Esophagus mucosa (tissue), 1 donor: ENCODE measurements around the gene SPATA32. TPM values are rescaled to one million over a fixed set of nuclear protein-coding genes. Genes with fewer than 3 reads are reported as not detected.

Experiments used
- ATAC-seq: fragments of 200-7000 bp; cut with Tn5 transposase; one replicate; pipeline ENCODE4 v1.9.1; 2020
- total RNA-seq: library from RNA; stranded (reverse); gene quantifications from one replicate; pipeline ENCODE4 v1.2.4, GENCODE V29; 2023
- donor health status: DM: yes; HTN: yes; CAD: no.

Gene SPATA32
- total RNA-seq, 1 donor from 2014 or later: 0.24 TPM

DNA sequence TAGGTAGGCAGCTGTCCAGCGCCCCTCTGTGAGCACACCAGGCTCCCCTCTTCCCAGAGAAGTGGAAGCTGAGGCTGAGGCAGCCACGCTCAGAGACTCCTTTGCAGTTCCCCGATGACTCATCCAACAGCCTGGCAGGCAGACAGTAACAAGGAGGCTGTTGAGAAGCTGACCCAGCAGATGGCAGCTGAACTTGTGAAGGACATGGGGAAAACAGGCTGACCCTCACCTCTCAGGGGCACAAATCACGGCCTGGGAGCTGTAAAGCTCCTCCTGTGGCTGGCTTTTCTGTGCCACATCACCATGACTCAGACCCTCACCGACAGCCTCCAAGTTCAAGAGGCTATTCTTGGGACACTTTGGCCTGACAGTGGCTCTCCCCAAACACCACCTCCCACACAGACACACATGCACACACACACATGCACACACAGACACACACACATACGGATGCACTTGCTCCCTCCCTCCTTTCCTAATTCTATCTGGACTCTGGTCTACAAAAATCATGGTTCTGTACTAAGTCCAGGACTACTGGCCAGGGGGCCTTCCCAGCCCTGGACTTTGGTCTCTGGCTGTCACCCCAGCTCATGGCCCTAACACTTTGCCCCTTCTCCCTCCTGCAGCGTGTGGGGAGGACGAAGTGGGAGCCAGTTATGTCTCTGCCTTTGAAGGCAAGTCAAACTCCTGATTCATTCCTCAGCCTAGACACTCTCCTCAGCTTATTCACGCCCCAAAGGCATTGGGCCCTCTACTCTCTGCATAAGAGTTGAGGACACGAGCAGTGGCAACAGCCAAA lies 31.7 kb upstream of the SPATA32 start:
- ATAC-seq: peak; percentile 72

DNA sequence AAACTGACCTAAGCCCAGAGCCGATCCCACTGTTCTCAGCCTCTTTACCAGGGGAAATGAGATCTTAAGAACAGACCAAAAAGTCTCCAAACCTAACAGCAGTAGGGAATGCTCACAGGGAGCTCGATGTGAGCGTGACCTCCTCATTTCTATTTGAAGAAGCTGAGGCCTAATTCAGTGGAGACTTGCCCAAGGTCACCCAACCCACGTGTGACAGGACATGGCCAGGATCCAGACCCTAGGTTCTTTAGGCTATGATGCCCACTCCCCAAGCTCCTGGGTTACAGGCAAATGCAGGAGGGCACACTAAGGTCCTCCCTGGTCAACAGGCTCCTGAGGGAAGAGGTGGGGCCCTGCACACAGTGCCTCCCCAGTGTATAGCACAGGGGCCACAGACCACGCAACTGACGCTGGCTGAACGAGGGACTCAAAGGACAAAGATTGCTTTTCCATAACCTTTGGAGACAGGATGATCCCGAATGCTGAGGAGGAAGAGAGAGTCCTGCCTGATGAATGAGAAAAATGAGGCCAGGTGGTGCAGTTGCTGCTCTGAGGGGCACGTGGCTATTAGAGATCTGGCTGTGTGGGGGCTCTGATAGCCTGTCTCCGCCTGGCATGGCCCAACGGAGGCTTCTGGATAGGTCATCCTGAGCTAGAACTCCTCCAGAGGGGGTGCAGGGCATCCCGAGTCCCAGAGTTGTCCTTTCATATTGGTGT lies 31.0 kb upstream of the SPATA32 start:
- no peak for ATAC-seq

DNA sequence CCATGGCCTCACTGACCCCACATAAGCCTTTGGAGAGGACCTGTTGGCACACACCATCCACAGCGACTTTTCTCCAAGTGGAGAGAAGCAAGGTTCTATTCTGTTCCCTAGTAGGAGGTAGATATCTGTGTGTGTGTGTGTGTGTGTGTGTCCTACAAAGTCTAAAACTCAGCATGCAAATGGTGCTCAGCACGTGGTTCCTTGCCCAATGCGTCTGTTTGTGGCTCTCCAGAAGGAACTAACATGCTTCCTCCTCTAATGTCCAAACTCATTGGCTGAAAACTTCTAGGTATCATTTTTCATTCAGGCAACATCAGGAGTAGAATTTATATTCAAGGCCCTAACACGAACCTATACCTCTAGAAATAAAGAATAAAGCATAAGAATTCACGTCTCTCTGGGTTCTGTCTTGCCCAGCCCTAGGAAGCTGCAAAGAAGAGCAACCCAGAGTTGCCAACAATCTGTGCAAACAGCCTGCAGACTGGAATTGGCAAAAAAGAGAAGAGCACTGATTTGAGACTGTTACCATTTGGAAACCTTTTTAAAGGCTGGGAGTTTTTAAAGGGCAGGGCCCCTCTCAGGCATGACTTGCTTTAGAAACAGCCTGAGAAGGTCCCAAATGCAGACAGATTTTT lies 29.4 kb upstream of the SPATA32 start:
- no peak for ATAC-seq

DNA sequence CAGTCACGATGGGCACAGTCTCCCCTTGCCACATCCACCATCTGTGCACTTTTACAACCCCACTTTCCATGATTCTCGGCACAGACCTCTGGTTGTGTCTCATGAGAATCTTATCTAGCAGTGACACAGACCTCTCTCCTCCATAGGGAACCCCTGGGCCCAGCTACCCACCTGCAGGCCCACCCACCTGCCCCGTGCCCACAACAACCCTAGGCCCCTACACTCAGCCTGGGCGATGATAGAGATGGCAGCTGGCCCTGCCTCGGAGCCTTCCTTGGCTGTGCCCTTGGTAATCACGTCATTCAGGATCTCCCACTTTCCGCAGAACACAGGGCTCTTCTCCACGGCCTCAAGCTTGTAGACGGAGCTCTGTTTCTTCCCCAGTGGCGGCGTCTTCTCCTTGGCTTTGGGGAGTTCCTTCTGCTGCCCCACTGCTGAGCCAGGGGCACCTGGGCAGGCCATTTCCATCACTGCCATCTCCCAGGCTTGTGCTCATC lies 28.4 kb upstream of the SPATA32 start:
- no peak for ATAC-seq

DNA sequence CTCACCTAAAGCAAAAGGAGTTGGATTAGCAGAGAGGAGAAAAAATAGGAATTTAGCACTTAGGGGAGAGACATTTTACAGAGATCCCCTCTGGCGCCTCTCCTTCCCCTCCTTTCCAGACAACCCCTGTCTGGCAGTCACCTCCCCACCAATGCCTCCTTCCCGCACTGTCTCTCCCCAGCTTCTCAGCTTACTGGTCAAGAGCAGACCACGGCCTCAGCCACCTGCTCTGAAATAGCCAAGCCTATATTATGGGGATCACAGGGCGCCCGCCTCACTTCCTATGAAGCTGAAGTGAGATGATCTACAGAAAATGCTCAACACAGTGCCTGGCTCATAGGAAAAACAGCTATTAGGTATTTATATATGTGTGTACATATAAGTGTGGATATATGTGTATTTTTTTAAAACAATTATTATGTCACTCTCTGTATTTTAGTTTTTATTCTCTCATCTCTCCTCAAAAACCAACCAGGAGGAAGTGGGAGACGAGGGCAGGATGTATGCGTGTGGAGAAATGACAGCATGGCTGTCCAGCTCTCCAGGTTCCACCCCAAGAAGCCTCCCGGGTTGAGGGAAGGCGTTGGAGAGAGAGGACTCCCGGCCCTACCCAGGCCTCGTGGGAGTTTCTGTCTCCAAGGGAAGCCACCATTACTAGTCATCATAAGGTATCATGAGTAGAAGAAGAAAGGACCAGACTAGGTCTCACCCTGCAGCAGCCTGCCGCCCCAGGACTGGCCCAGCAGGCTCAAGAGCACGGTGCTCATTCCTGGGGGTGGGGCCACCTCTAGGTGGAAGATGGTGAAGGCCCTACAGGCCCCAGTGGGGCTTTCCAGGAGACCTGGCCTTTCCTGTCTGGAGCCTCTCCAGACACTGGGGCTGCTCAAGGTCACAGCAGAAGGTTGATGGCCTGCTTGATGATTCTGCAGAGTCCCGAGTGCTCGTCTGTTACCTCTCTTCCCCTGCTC lies 27.7 kb upstream of the SPATA32 start:
- peak; percentile 59 for ATAC-seq

DNA sequence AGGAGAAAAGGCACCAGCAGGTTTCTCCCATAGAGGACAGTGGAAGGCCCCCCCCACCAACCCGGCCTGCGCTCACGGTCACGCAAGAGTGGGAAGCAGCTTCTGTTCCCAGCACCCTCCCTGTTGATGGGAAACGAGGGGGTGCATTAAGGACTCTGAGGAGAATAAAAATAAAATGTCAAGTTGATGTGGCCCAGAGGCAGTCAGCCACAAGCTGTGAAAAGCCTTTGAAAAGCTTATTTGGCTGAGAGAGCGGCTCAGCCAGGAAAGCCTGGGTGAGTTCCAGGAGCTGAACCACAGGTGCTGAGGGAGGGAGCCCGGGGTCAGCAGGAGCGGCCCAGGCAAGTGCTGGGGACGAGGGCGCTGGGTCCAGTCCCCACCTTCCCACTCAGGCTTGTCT lies 26.9 kb upstream of the SPATA32 start:
- no peak for ATAC-seq

DNA sequence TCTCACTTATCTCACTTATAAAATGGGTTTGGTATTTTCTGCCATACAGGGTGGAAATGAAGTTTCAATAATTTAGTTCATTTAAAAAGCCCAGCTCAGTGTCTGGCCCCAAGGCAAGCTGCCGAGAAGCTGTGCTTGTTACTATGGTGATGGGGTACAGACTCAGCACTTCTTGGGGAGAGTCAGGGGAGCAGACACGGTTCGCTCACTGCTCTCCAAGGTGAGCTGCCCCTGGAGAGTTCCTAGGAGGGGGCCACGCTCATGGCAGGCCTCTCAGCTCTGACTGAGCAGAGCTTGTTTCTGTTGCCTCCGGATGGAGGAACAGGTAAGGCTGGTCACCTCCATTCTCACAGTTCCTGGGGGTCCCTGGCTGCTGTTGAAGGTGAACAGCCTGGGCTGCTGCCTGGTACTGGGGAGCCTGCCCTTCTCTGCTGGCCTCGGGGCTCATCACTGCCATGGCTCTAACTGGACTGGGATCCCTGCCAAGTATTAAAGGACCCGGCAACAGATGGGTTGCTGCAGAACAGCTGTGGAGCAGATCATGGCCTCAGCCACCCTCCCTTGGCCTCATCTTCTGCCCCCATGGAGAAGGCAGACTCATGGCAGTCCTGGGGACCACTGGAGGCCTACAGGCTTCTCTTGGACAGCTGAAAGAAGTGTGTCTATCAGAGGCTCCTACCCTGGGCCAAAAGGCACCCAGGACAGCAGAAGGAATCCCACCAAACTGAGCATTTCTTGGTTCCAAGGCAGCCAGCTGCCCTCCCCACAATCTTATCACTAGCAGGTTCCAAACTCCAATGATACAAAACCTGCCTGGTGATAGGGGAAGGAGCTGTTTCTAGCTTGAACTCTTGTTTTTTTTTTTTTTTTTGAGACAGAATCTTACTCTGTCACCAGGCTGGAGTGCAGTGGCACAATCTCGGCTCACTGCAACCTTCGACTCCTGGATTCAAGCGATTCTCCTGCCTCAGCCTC lies 25.9 kb upstream of the SPATA32 start:
- no peak for ATAC-seq

DNA sequence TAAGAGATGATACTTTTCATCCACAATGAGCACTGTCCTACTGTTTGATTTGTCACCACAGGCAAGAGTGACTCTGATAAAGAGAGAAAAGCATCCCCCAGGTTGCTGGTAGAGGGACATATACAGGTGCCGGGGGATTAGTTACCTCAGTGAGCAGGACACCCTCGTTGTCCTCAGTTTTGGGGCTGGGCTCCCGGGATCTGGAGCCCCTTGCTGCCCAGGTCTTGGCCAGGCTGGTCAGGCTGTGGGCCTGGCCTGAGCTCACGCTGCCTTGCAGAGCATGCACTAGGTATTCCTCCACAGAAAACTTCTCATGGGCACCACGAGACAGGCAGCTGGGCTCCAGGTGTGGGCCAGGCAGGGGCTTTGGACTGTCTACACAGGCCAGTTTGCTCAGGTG lies 24.4 kb upstream of the SPATA32 start:
- no peak for ATAC-seq

DNA sequence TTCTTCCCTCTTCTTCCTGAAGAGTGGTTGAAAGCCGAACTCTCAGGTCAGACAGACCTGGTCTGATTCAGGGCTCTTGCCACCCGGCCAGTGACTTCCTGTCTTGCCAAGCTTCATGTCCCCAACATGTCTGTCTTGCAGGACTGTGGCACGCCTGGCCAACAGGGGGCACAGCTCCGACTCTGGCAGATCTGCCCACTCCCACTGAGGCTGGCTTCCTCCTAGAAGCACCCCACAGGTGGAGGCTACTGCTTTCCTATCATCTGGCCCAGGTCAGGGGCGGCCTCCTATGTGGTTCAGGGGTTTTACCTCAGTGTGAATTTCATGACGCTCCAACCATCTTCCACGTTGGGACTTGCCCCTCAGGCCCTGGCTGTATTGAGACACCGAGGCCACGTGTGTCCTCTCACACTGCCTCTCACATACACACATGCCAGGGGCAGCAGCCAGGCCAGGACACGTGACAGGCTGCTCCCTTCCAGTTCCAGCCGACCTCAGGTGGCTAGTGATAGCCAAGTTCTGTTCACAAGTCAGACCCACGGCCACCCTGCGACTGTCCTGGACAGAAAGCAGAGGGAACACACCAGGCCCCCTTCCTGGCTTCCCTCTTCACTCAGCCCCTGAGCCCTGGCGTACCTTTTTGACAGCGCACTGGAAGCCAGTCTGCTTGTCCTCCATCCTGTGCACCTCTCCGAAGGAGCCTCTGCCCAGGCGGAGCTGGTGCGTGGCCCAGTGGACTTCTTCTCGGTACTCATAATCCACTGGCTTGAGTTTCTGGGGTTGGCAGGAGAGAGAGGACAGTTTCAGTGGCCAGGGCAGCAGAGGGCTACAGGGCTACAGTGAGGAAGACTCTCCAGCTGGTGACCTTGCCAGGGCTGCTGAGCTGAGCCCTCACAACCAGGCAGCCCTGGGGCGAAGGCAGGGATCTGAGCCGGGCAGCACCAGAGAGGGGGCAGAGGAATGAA lies 22.6 kb upstream of the SPATA32 start:
- peak; percentile 83 for ATAC-seq

DNA sequence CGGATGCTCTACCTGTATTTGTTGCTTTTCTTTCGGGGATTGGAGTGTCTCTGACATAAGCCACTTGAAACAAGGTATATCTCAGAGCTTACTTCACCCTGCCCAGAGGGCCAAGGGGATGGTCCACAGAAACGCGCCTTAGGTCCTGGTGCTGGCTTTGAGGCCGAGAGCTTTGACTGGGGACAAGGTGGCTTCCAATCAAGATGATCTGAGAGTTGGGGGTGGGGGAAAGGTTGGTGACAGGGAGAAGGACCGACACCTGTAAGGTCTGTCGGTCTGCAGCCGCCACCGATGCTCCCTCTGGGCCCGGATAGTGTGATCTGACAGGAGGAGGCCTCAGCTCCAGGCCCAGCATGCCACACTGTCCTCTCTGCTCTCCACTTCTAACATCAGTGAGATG lies 21.8 kb upstream of the SPATA32 start:
- ATAC-seq: no peak

DNA sequence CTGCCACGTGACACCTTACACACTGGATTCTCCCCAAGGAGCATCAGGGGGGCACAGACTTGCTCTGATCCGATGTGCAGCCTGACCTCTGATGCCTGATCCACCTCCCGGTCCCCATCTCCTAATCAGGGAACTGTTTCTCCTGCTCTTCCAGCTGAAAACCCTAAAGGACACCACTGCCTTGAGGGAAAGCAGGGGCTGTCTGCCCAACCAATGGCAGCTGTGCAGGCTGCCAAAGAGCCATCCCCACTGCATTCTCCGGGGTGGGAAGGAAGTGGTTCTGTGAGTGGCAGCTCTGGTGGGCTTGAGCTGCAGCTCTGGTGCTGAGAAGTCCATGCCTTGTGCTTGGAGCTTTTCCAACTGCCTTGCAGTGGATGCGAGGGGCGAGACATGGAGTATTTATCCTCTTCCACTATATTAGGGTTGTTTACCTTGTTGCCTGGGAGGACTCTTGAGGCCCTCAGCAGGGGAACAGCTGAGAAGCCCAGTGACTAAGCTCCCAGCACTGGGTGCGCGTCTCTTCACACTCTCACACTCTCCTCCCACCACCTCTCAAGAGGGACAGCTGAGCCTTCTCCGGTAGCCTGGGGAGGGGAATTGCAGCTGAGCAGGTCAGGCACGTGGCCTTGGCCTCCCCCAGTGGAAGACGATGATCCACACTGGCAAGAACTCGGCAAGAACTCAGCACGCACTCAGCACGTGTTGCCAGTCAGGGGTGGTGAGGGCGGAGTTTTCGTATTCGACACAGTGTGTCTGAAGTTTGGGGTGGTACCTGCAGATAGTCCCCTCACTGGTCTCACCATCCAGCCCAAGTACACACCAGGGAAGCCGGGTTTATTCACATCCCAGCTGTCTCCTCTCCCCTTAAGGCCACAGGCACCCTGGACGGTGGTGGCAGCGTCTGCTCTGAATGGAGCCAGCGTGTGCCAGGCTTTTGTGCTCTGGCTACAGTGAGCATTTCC lies 21.1 kb upstream of the SPATA32 start:
- no peak for ATAC-seq

DNA sequence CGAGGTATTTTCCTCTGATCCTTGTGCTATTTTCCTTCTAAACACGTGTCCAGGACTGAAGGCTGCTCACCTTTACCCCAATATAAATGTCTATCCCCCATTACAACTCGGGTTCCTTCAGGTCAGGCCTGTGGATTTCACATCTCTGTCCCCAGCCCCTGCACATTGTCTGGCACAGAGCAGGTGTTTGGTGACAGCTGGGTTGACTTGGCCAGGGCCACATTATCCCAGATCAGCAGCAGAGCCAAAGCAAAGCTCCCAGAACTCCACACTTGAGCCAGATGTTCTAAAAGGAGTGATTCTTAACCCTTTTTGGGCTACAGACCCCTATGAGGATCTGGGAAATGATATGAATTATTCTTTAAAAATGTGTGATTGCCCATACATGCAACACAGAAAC lies 18.0 kb upstream of the SPATA32 start:
- ATAC-seq: no peak

DNA sequence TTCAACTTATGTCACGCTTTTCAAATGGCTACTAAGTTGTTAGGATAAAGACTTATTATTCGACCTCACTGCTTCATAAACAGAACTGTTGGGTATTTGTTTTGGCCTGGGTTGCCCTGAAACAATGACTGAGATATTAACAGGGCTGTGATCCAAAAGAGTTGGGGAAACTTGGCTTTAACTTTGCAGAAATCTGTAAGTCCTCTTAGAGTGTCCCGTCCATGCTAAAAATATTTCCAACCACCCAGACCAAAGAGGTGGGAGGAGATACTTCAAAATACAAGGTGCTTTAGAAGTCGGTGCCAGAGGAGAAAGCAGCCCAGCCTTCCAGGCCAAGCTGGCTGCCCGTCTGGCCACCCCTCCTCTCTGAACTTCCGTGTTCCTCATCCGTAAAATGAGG lies 16.1 kb upstream of the SPATA32 start:
- no peak for ATAC-seq

DNA sequence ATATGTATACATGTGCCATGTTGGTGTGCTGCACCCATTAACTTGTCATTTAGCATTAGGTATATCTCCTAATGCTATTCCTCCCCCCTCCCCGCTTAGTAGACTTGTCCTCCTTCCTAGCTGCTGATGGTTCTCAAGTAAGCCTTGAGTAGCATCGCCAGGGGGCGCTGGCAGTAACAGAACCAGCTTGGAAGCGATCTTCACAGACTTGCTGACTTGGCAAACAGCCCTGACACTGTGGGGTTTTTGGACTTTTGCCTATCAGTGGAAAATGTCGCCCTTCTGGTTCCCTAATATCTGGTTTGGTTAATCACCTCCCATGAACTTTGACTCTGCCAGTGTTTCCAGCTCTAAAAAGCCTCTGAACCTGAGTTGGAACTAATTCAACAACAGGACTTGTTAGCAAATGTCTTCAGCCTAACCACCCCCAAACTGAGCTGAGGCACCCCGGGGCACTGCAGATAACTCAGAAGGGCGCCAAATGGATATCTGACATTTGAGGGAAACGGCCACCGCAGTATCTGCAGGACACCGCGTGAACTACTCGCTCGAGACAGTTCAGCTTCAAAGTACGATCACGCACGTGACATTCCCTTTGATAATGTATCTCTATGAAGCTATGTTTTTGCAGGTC lies 15.4 kb upstream of the SPATA32 start:
- peak; percentile 71 for ATAC-seq

DNA sequence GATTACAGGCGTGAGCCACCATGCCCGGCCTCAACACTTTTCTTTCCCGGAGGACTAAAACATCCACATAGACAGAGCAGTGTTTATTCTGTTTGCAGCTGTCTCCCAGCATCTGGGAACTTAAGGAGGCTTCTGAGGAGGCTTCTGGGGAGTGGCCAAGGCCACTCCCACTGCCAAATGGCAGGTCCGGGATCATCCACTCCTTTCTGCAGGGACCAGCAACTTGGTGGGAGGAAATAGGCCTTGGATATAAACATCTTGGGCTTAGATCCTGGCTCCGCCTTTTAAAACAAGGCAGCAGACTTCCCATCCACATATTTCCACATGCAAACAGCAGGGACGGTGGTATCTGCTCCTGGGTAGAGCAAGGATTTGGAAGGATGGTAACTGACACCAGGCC lies 14.1 kb upstream of the SPATA32 start:
- no peak for ATAC-seq

DNA sequence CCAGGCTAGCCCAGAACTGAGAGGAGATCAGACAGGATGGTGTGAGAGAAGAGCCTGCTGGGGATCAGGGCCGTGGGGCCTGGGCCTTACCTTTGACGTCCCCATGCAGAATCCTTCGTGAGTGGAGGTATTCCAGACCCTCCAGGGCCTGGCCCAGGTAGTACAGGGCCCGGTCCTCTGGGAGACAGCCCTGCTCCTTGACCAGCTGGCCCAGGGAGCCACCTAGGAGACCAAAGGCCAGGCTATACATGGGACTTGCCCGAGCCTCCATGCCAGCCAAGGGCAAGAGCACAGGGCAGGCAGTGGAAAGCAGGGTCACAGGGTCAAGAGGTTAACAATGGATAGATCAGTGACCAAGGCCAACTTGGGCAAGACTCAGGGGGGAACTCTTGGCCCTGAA lies 12.1 kb upstream of the SPATA32 start:
- peak; percentile 8 for ATAC-seq

DNA sequence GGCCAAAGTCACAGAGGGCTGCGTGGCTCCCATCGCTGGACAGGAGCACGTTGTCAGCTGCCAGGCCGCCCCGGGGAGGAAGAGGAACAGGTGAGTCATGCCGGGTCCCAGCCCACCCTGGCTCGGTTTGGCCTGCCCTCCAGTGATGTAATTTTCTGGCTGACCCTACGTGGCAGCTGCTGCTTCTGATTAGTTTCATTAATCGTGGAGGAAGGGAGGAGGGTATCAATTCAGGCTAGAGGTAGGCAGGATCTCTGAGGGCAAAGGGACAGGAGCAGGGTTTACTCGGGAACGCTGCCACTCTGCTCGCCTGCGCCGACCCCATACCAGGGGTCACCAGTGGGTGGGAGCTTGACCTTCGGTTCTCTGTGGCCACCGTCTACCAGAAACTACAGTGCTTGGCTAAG lies 11.7 kb upstream of the SPATA32 start:
- ATAC-seq: no peak

DNA sequence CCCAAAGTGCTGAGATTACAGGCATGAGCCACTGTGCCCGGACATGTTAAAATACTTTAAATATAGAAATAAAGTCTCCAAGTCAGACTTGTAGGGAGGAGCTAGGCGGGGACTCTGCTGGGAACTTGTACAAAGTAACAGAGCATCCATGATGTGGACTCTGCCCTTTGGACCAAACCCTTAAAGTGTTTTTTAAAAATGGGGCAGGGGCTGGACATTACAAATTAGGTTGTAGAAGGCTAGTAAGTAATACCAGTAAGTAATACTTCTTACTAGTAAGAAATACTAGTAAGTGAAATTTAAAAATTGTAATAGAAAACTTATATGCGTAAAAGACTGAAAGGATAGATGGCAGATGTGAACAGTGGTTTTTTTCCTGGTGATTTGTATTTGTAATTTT lies 9.7 kb upstream of the SPATA32 start:
- ATAC-seq: no peak
